IPS-18a (cell line): Measurements from ENCODE around the gene CARHSP1.

ENCODE experiments used
- H3K27ac ChIP-seq: one replicate; pipeline ENCODE4 v1.5.1; 2013; ENCODE audit warnings: low read length
- H3K27me3 ChIP-seq: one replicate; pipeline ENCODE4 v1.6.1; 2013; ENCODE audit warnings: mild to moderate bottlenecking, low read length; ENCODE audit not compliant: control insufficient read depth, insufficient read depth
- H3K36me3 ChIP-seq: one replicate; pipeline ENCODE4 v1.6.1; 2013; ENCODE audit warnings: low read depth, low read length; ENCODE audit not compliant: control insufficient read depth
- H3K4me1 ChIP-seq: one replicate; pipeline ENCODE4 v1.6.1; 2013; ENCODE audit warnings: low read depth, low read length; ENCODE audit not compliant: control insufficient read depth
- H3K4me3 ChIP-seq: one replicate; pipeline ENCODE4 v1.5.1; 2013; ENCODE audit warnings: low read length
- H3K9ac ChIP-seq: one replicate; pipeline ENCODE4 v1.6.1; 2013; ENCODE audit warnings: mild to moderate bottlenecking, low read length, moderate library complexity
- H3K9me3 ChIP-seq: one replicate; pipeline ENCODE4 v1.6.1; 2013; ENCODE audit warnings: low read depth, low read length; ENCODE audit not compliant: control insufficient read depth

CARHSP1 gene

DNA sequence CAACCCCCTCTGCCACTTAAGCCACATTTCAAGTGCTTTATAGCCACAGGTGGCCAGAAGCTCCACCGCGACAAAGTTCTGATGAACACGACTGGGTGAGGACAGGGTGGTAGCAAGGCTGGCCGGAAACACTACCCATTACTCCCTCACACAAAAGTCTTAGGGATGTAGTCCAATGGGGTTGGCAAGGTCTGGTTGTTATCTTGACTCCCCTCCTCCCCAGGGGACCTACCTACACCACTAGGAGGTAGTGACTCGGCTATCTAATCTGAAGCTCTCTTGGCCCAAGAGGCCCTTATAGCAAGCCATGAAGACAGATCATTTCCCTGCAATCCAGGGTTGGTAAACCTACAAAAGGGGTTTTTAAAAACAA lies 21.7 kb upstream of the CARHSP1 start:
- H3K27ac ChIP-seq, result no peak overlapping the region
- H3K36me3 ChIP-seq, result peaks cover 55% of the 10 kb centered on the region
- no peaks in the 10 kb centered on the region for H3K27me3 ChIP-seq
- no peak overlapping the region for H3K9ac ChIP-seq
- peaks cover 10% of the 10 kb centered on the region for H3K4me1 ChIP-seq
- no peaks in the 10 kb centered on the region for H3K9me3 ChIP-seq
- no peak overlapping the region for H3K4me3 ChIP-seq

DNA sequence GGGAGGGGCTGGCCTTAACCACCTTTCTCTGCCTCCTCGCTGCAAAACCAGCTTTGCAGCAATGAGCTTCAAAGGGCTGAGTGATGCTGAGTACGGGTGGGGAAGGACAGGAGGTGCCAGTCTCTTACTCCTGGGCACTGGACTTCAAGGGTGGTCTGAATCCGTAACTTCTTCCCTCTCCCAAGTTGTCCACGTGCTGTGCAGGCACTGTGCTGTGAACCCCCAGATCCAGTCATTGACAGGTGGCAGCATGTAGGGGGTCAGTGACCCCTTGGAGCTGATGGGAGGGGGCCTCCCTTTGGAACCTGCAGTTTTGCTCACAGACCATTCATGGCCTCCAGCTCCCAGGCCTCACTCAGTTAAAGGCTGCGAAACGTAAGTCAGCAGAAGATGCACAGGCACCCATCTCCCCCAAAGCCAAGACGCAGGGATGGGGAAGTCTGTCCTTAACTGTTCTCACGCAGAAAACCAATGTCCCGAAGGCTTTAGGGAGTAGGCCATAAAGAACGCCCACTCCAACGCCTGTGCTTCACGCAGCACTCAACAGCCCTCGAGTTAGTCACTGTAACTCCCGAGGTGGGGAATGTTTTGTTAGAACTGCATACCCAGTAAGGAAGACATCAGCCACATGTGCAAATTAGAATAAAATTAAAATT lies 21.2 kb upstream of the CARHSP1 start:
- no peak overlapping the region for H3K27ac ChIP-seq
- peaks cover 50% of the 10 kb centered on the region for H3K36me3 ChIP-seq
- peaks cover 10% of the 10 kb centered on the region for H3K4me1 ChIP-seq
- no peak overlapping the region for H3K9ac ChIP-seq
- H3K9me3 ChIP-seq, result no peaks in the 10 kb centered on the region
- no peaks in the 10 kb centered on the region for H3K27me3 ChIP-seq
- H3K4me3 ChIP-seq, result no peak overlapping the region

DNA sequence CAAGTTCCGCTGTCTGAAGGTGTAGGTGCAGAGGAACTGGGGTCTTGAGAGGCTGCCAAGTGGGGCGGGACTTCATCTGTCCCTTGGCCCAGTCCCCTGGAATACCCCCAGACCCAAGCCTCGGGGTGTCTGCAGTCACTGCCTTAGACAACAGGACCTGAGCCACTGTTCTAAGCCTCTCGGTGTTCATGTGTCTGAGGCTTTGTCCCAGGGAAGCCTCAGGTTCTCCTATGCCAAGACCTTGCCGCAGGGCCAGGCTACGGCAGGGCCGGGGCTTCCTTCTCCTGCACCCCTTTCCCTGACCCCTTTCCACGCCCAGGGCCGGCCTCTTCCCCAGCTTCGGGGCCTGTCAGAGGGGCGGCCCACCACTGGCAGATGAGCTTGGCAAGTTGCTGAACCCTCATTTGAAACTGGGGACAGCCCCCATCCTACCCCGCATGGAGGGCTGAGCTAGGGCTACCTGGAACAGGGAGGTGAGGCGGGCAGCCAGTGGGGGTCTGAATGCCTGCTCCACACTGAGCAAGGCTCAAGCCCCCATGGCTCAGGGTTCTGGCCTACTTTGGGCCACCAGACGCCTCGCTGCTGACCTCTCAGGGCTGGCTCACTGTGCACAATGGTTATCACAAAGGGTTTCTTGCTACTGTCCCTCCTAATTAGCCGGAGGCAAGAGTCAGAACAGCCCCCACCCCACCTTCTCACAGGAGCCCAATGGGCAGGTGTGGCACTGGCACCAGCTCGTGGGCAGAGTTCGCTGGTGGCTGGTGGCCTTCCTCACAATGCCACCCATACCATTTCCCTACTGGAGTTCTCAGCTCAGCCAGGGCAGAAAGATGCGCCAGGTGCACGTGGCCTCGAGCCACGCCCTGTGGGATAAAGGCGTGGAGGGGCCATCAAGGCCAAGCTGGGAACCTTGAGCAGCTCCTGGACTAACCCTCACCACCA lies 20.4 kb upstream of the CARHSP1 start:
- Histone ChIP-seq H3K4me3 (no peak overlapping the region), H3K27ac (no peak overlapping the region), H3K36me3 (peaks cover 42% of the 10 kb centered on the region), H3K9ac (no peak overlapping the region), H3K9me3 (no peaks in the 10 kb centered on the region), H3K4me1 (peaks cover 10% of the 10 kb centered on the region), H3K27me3 (no peaks in the 10 kb centered on the region)

DNA sequence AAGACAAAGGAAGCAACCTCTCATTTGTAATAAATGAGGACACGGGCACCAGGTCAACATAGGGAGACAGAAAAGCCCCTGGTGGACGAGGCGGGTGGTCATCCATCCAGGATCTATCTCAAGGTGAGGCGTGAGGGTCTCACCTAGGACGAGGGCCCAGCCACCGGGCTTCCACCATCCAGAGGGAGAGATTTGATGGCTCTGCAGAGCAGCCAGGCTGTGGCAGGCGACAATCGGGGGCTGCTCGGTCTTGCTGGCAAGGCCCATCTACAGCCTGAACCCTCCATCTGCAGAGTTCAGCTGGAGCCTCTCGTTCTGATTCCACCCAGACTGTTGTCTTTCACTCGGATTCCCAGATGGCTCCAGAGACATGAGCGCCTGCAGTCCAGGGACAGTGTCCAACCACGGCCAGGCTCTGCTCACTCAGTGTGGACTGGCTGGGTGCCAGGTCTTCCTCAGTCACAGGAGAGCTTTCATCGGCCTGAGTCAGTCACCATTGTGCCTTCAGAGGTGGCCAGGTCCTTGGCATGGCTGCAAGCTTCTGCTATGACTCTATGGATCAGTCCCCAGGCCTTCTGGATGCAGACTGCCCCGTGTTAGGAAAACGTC lies 19.2 kb upstream of the CARHSP1 start:
- Histone ChIP-seq H3K9me3 (no peaks in the 10 kb centered on the region), H3K36me3 (peaks cover 30% of the 10 kb centered on the region), H3K4me1 (peaks cover 10% of the 10 kb centered on the region), H3K27me3 (no peaks in the 10 kb centered on the region), H3K27ac (no peak overlapping the region), H3K9ac (no peak overlapping the region), H3K4me3 (no peak overlapping the region)

DNA sequence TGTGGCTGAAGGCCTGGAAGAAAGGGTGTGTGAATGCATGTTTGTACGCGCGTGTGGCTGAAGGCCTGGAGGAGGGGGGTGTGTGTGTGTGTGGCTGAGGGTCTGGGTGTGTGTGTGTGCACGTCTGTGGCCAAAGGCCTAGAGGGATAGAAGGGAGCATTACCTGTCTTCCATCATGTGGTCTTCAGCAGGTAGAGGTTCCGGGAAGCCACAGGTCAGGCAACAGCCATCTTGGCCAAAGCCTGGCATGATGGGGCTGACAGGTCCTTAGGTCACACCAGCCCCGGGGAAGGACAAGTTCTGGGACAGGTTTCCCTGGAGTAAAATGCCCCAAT lies 18.6 kb upstream of the CARHSP1 start:
- no peak overlapping the region for H3K9ac ChIP-seq
- no peaks in the 10 kb centered on the region for H3K9me3 ChIP-seq
- H3K4me1 ChIP-seq, result peaks cover 10% of the 10 kb centered on the region
- H3K27ac ChIP-seq, result no peak overlapping the region
- no peaks in the 10 kb centered on the region for H3K27me3 ChIP-seq
- peaks cover 25% of the 10 kb centered on the region for H3K36me3 ChIP-seq
- H3K4me3 ChIP-seq, result no peak overlapping the region

DNA sequence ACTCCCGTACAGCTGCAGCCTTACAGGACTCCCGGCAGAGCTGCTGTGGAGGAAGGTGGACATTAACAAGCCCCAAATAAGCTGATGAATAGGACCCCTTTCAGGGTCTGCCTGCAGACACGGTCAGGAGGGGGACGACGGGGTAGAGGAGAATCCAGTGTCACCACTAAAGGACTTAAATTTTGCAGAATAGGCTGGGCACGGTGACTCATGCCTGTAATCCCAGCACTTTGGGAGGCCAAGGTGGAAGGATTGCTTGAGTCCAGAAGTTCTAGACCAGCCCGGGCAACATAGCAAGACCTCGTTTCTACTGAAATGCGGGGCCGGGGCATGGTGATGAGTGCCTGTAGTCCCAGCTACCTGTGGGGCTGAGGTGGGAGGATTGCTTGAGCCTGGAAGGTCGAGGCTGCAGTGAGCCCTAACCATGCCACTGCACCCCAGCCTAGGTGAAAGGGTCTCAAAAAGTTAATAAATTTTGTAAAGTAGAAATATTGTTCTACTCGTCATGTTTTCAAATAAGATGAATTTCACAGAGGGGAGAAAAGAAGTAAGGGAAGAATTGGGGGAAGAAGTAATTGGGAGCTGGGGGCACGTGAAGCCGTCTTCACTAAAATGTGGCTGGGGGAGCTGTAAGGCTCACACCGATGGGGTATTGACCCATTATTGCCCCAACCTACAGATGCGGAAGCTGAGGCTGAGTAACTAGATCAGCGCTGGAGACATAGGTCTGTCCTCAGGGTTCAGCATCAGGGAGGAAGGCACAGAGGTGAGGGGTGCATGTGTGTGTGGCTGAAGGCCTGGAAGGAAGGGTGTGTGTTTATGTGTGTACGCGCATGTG lies 18.0 kb upstream of the CARHSP1 start:
- peaks cover 20% of the 10 kb centered on the region for H3K36me3 ChIP-seq
- no peaks in the 10 kb centered on the region for H3K9me3 ChIP-seq
- H3K27ac ChIP-seq, result no peak overlapping the region
- no peak overlapping the region for H3K9ac ChIP-seq
- peaks cover 10% of the 10 kb centered on the region for H3K4me1 ChIP-seq
- no peak overlapping the region for H3K4me3 ChIP-seq
- H3K27me3 ChIP-seq, result no peaks in the 10 kb centered on the region

DNA sequence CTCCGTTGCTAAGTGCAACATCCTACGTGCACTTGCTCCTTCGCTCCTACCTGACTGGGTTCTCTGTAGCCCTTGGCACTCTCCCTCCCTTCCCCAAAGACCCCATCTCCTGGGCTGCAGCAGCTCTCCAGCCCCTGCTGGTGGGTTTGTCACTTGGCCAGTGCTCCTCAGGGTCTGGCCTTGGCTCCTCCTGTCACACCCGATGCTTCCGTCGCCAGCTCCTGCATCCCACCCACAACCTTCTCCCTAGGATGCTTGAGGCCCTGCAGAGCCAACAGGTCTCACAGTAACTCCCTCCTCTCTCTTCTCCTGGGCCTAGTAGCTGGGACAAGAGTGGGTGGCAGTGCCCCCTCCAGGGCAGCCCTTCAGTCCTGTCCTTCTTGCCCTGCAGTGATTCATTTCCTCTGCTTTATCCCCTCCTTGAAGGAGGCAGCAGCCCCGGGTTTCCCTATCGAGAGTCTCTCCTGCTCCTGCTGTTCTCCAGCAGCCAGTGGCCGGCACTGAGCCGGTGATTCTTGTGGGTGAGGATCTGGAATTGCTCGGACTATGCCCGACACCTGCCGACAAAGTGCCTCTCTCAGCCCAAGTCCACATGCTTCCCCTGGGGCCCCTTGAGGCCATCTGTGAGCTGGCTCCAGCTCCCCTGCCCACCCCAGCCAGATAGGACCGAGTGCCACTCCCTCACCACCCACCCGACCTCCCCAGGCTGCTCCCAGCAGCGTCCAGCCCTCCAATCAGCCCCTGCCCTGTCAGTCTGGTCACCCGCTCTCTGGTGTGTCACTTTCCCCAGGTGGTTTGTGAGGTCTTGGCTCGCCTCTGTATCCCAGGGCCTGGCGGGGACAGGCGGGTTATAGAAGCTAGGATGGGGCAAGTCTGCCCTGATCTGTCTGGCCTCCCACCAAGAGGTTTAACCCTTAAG lies 17.1 kb upstream of the CARHSP1 start:
- H3K36me3 ChIP-seq, result peaks cover 11% of the 10 kb centered on the region
- H3K9ac ChIP-seq, result no peak overlapping the region
- H3K9me3 ChIP-seq, result no peaks in the 10 kb centered on the region
- H3K27me3 ChIP-seq, result no peaks in the 10 kb centered on the region
- H3K4me3 ChIP-seq, result no peak overlapping the region
- H3K27ac ChIP-seq, result no peak overlapping the region
- H3K4me1 ChIP-seq, result peaks cover 10% of the 10 kb centered on the region

DNA sequence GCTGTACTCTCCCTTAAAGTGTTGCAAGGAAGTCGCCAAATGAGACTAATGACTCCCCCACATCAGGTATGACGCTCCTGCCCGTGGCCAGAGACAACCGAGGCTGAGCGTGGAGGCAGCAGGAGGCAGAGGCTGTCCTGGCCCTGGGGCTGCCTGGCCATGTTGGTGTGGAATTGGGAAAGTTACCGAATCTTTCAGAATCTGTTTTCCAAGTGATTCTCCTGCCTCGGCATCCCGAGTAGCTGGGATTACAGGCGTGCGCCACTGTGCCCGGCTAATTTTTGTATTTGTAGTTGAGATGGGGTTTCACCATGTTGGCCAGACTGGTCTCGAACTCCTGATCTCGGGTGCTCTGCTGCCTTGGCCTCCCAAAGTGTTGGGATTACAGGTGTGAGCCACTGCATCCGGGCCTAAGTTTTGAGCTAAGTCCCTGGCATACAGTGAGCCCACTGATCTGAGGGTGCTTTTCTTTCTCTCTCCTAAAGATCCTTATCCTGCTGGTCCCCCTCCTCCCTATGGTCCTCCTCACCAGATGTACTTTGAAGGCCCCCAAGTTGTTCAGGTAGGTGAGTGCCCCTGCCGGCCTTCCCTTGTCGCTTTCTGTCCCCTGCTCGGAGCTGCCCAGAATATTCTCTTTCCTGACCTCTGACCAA lies 14.0 kb upstream of the CARHSP1 start:
- no peak overlapping the region for H3K9ac ChIP-seq
- no peak overlapping the region for H3K4me3 ChIP-seq
- no peaks in the 10 kb centered on the region for H3K36me3 ChIP-seq
- no peak overlapping the region for H3K27ac ChIP-seq
- no peaks in the 10 kb centered on the region for H3K27me3 ChIP-seq
- no peaks in the 10 kb centered on the region for H3K9me3 ChIP-seq
- peaks cover 10% of the 10 kb centered on the region for H3K4me1 ChIP-seq

DNA sequence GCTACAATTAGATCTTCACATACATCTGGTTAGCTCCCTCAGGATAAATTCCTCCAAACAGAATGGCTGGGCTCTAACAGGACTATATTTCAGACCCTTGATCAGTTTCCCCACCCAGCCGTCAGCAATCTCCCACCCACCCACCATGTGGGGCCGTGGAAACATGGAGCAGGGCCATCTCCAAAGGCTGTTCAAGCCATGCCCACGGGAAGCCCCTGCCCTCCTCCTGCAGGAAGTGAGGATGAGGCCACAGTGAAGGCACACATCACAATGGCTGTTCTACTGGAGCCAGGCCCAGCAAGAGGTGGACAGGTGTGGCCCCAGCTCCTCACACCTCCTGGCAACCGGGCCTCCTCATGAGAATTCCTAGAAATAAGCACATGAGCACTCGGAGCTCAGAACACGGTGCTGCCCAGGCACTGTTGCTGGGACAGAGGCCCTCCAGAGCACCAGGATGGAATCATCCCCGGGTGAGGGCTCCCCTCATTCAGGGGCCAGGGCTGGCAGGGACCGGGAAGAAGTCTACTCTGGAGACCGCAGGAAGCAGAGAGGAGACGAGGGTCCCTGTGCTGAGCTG lies 13.3 kb upstream of the CARHSP1 start, which contains the start of gene LITAFD:
Gene LITAFD, plus strand, starts transcription at position 311 of the 577 bp plus-strand sequence. CDS start 2,005 bp downstream, outside the sequence.
- no peaks in the 10 kb centered on the region for H3K27me3 ChIP-seq
- no peak within 1 kb of the TSS for H3K4me3 ChIP-seq
- H3K9me3 ChIP-seq, result no peaks in the 10 kb centered on the region
- peaks cover 10% of the 10 kb centered on the region for H3K4me1 ChIP-seq
- no peak within 1 kb of the TSS for H3K9ac ChIP-seq
- H3K27ac ChIP-seq, result no peak within 1 kb of the TSS
- no peaks in the 10 kb centered on the region for H3K36me3 ChIP-seq
